WERI-Rb-1 (cell line): Measurements from ENCODE around the gene SKP2.
"Not testable (repeated sequence)": the region's sequence is repeated elsewhere in the genome, so short reads cannot be mapped to it uniquely, and the experiment has no call there.

Experiments used
- DNase-seq: peaks from one replicate; pipeline ENCODE4 v3.0.0-alpha.2; 2020
- H3K27ac ChIP-seq: fragments of 250-450 bp; sonication (Bioruptor Pico); 2 replicates; pipeline ENCODE4 v1.5.1; 2020; ENCODE audit warnings: mild to moderate bottlenecking, moderate library complexity
- H3K27me3 ChIP-seq: fragments of 250-450 bp; sonication (Bioruptor Pico); 2 replicates; pipeline ENCODE4 v1.5.1; 2021; ENCODE audit warnings: mild to moderate bottlenecking, low read depth, moderate library complexity; ENCODE audit not compliant: insufficient read depth, severe bottlenecking
- H3K36me3 ChIP-seq: fragments of 250-450 bp; sonication (Bioruptor Pico); 2 replicates; pipeline ENCODE4 v1.5.1; 2020; ENCODE audit warnings: mild to moderate bottlenecking, moderate library complexity
- H3K4me3 ChIP-seq: 2 replicates; pipeline ENCODE4 v1.5.1; 2011; ENCODE audit warnings: low read depth, mild to moderate bottlenecking, control low read depth, low read length
- H3K9me3 ChIP-seq: fragments of 250-450 bp; sonication (Bioruptor Pico); 2 replicates; pipeline ENCODE4 v1.5.1; 2021; ENCODE audit warnings: mild to moderate bottlenecking, moderate library complexity; ENCODE audit not compliant: severe bottlenecking
- CTCF ChIP-seq: IDR thresholded peaks from 2 replicates; pipeline ENCODE4 v1.5.1; 2011; ENCODE audit warnings: low read depth, mild to moderate bottlenecking, control low read depth, inconsistent platforms, low read length

SKP2 gene

DNA sequence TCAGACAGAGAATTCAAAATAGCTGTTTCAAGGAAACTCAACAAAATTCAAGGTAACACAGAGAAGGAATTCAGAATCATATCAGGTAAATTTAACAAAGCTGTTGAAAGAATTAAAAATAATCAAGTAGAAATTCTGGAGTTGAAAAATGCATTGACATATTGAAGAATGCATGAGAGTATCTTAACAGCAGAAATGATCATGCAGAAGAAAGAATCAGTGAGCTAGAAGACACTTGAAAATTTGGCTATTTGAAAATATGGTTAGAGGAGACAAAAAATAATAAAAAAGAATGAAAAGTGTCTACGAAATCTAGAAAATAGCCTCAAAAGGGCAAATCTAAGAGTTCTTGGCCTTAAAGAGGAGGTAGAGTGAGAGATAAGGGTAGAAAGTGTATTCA is 23.1 kb upstream of the SKP2 start:
- Histone ChIP-seq H3K27me3 (no peaks in the 10 kb centered on the region), H3K36me3 (no peaks in the 10 kb centered on the region), H3K9me3 (no peaks in the 10 kb centered on the region), H3K4me3 (no peak overlapping the region), H3K27ac (no peak overlapping the region)
- TF ChIP-seq CTCF: no peak
- DNase-seq: no peak

GRCh38 chr5:36129666-36130065 is 22.2 kb upstream of the SKP2 start:
- H3K36me3 ChIP-seq, H3K9me3 ChIP-seq, DNase-seq, H3K27me3 ChIP-seq, H3K4me3 ChIP-seq, H3K27ac ChIP-seq: not testable (repeated sequence)

DNA sequence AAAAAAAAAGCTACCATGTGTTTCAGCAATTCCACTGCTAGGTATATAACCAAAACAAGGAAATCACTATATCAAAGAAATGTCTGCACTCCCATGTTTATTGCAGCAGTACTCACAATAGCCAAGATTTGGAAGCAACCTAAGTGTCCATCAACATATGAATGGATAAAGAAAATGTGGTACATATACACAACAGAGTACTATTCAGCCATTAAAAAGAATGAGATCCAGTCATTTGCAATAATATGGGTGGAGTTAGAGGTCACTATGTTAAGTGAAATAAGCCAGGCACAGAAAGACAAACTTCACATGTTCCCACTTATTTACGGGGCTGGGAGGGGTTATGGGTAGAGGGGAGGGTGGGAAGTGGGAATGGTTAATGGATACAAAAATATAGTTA is 18.9 kb upstream of the SKP2 start:
- not testable (repeated sequence) for DNase-seq, H3K36me3 ChIP-seq, H3K27ac ChIP-seq

GRCh38 chr5:36135988-36136387 is 15.9 kb upstream of the SKP2 start:
- peaks cover 17% of the 10 kb centered on the region for H3K36me3 ChIP-seq
- H3K9me3 ChIP-seq: no peaks in the 10 kb centered on the region
- H3K4me3 ChIP-seq: no peak overlapping the region
- no peak for DNase-seq
- TF ChIP-seq CTCF: no peak
- no peaks in the 10 kb centered on the region for H3K27me3 ChIP-seq
- no peak overlapping the region for H3K27ac ChIP-seq

More for the DNA sequence above, 18.9 kb upstream of the SKP2 start:
- H3K4me3 ChIP-seq, H3K9me3 ChIP-seq, H3K27me3 ChIP-seq: not testable (repeated sequence)

GRCh38 chr5:36136581-36136980 is 15.3 kb upstream of the SKP2 start:
- no peak for TF ChIP-seq CTCF
- no peak overlapping the region for H3K4me3 ChIP-seq
- DNase-seq: no peak
- H3K27me3 ChIP-seq: no peaks in the 10 kb centered on the region
- no peak overlapping the region for H3K27ac ChIP-seq
- H3K36me3 ChIP-seq: peaks cover 19% of the 10 kb centered on the region
- no peaks in the 10 kb centered on the region for H3K9me3 ChIP-seq

DNA sequence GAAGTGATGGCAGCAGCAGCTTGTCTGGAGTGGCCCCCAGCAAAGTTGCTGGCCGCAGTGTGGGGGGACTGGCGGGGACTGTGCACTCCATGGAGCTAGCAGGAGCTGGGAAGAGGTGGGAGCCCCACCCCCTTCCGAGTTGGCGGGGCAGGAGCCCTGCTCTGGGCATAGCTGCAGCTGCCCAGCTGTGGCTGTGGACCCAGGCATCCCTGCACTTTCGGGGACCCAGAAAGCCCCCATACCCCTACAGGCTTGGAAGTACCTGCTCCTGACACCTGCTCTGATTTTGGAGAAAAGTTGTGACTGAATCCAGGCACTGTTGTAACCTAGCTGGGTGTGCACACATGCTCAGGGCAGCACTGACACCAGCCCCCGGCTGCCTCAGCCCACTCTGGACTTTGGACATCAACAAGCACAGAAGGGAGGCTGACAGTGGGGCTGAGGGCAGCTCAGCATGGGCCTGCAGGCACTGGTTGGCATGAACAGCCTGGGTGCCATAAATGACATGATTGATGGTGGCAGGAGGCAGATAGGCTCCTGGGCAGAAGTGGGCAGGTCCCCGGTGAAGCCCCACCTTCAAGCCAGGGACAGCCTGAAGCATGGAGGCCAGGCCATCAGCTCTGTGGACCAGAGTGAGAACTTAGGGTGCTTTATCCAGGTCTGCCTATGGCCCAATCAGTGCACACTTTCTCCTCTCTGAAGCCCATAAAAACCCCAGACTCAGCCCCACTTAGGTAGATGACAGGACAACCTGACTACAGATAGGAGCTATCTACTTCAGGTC is 12.8 kb upstream of the SKP2 start:
- DNase-seq: no peak
- no peak overlapping the region for H3K27ac ChIP-seq
- no peak for TF ChIP-seq CTCF
- H3K27me3 ChIP-seq: no peaks in the 10 kb centered on the region
- no peak overlapping the region for H3K4me3 ChIP-seq
- H3K36me3 ChIP-seq: peaks cover 19% of the 10 kb centered on the region
- no peaks in the 10 kb centered on the region for H3K9me3 ChIP-seq

DNA sequence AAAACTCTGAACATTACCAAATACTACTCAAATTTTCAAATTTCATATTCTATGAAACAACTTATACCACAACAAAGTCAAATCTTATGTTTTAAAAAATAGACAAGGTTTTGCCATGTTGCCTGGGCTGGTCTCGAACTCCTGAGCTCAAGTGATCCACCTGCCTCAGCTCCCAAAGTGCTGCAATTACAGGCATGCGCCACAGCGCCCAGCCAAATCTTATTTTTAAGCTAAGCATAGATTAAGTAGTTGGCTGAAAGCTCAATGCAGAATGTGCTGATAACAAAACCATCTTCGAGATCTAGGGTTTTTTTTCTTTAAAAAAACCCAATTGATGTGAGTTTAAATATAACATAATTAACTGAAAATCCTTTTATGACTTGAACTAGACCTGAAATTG is 6.6 kb upstream of the SKP2 start:
- no peak for DNase-seq
- Histone ChIP-seq H3K9me3 (no peaks in the 10 kb centered on the region), H3K27me3 (no peaks in the 10 kb centered on the region), H3K36me3 (peaks cover 9% of the 10 kb centered on the region), H3K27ac (no peak overlapping the region), H3K4me3 (no peak overlapping the region)
- no peak for TF ChIP-seq CTCF
